CD4-positive, alpha-beta T cell treated with Interferon alpha-2 for 1 hour (primary cell): ENCODE results near the gene AP1G1.
"Not testable (repeated sequence)": the region's sequence is repeated elsewhere in the genome, so short reads cannot be mapped to it uniquely, and the experiment has no call there.

ENCODE experiments used
- DNase-seq, 2 donors: peaks; one replicate each; pipeline ENCODE4 v3.0.0-alpha.2; 2020 to 2022

The AP1G1 gene

DNA sequence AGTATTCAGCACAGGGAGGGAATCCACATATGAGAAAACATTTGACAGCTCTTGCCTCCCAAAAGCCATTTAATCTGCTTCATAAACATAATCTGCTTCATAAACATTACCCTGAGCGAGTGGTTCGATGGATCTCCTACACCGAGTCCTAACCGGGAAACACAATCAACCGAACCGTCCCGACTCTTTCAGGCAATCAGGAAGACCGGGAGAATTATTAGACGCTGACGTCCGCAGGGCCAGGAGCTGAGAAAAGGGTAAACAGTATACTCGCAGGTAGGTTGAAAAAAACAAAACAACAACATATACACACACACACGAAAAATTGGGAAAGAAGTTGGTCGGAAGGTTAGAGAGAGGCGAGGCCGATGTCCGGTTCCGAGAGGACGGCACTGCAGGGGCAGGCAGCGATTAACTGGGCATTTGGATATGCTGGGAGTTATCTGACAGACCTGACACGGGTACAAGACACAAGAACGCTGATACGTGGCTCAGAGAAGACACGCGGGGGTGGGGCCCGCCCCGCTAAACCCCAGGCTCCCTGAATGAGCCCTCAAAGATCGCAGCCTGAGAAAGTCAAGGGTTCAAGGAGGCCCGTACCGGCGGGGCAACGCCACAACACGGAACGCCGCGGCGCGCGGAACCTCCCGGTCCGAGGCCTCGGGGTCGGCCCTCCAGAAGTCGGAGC, 585 bp downstream of the AP1G1 start:
- no peak for DNase-seq

DNA sequence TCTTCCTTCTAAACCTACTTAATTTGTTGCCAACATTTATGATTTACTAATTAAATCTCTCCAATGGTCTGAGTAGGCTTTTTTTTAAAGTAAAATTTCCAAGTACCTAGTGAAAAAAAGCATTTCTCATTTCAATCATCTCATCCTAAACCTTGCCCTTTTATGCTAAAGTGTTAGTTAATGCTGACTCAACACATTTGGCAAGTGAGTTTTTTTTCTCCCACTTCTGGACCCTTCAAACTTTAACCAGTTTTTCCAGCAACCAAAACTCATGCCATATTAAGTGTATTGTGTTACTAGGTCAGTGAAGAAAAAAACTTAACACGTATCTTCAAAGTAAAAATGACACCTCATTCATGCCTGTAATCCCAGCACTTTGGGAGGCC, 5.3 kb downstream of the AP1G1 start:
- no peak for DNase-seq

DNA sequence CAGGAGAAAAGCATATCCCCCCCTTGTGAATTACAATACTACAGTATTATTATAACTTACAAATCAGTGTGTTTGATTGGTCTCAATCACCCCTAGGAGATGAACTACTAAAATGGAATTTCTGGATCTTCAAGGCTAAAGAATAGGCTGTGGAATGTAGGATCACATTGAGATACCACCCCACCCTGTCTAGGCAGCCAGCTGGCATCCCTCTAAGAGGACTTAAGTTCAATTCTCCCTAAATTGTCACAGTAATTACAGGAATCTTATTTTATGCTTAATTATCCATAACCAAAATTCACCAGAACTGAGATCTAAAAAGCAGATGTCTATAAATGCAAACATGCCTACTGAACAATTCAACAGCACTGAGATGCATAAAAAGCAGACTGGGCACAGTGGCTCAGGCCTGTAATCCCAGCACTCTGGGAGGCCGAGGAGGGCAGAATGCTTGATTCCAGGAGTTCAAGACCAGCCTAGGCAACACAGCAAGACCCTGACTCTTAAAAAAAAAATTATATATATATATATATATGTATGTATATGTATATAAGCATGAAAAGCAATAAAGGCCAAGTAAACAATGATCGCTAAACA, 12.0 kb downstream of the AP1G1 start:
- DNase-seq: no peak

DNA sequence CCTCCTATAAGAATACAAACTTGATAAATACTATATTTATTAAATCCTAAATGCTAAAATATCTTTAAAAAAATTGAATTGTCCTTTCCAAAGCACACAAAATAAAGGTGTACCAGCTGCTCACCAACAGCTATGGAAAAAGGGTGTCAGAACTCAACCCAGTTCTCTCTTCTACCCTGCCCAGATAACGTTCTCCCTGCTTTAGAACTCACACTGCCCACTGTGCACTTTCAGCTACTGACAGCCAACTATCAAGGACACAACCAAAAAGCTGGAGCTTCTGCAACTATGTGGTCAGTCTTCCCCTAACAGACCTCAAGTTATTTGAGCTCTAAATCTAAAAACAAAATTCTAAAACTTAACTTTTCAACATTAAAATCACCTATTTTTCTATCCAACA, 13.7 kb downstream of the AP1G1 start:
- no peak for DNase-seq

DNA sequence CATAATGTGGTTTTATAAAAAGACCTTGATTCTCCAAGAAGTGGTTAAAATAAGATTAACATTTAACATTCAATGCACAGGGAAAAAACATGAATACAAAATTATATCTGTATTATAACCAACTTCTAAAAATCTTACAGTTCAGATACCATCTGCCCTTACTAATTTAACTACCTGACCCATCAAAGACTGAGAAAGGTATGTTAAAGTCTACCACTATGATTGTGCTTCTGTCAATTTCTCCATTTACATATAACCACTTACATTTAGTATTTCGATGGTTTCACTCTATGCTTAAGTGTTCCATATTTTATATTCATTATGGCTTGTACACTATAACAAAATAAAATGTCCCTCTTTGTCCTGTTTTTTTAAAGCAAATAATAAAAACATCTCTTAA, 14.6 kb downstream of the AP1G1 start:
- DNase-seq: no peak

DNA sequence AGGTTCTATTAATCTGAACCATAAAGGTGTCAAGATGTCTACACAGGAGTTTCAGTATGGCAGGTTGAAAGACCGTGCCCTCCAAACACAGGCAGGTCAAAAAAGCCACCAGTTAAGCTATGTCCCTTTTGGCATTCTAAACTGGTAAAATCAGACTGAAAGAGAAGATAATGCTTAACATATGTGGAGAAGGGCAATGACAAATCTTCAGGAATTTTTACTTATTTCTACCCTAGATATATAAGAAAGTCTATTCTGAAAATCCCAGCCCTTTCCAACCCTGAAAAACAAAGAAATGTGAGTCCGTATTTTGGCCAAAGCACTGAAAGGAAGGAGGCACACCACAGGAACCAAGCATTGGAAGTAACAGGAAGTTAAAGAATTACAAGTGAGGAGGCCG, 16.5 kb downstream of the AP1G1 start:
- no peak for DNase-seq

DNA sequence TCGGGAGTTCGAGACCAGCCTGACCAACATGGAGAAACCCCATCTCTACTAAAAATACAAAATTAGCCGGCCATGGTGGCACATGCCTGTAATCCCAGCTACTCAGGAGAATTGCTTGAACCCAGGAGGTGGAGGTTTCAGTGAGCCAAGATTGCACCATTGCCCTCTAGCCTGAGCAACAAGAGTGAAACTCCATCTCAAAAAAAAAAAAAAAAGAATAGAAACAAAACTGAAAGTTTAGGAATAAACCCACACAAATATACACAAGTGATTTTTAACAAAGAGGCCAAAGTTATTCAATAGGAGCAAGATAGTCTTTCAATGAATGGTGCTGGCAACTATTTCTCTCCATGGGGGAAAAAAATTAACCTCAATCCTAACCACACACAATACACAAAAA, 18.3 kb downstream of the AP1G1 start:
- DNase-seq: not testable (repeated sequence)

DNA sequence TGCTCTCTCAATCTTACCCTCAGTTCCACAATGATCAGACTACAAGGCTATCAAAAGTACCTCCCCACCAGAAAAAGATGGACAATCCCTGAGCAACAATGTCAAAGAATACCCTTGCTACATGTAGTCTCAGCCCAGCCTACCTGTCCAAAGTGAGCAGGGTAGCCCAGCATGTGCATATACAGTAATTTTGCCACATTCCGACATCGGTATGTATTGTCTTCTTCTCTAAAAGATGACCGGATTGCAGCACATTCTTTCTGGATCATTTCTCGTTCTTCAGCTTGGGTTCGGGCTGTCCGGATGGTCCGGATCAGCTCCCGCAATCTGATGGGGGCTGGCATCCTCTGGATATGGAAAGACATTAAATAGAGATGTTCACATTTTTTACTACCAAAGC, 19.5 kb downstream of the AP1G1 start:
- DNase-seq: no peak

DNA sequence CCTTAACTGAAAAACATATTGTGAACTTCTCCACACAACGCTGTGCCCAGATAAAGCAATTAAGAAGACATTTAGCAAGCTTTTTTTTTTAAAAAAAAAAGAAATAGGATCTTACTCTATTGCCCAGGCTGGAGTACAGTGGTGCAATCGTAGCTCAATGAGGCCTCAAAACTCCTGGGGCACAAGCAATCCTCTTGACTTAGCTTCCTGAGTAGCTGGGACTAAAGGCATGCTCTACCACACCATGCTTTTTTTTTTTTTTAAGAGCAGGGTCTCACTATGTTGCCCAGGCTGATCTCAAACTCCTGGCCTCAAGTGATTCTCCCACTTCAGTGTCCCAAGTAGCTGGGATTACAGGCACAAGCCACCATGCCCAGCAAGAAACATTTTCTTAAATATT, 20.1 kb downstream of the AP1G1 start:
- no peak for DNase-seq

DNA sequence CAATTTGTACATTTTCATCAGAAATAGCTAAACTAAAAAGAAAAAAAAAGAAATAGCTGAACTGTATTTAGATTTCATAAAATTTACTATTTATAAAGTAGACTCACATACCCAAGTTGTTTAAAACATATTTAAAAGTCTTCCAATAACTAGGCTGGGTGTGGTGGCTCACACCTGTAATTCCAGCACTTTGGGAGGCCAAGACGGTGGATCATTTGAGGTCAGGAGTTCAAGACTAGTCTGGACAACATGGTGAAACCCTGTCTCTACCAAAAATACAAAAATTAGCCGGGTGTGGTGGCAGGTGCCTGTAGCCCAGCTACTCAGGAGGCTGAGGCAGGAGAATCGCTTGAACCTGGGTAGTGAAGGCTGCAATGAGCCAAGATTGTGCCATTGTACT, 23.5 kb downstream of the AP1G1 start:
- not testable (repeated sequence) for DNase-seq

DNA sequence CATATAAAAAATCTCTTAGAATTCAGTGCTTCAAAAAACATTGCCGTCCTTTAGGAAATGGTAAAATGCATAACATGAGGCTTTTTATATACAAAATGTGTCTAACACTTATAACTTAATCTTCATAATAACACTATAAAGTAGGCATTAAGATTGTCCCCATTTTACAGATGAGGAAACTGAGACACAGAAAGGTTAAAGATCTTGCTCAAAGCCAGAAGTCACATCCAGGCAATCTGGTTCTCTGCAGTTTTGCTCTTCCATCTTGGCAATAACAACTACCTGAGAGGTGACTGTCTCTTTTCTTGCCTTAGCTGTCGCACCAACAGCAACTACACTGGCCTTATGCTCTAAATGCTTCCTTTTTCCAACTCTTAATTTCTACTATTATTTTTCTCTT, 24.5 kb downstream of the AP1G1 start:
- no peak for DNase-seq

DNA sequence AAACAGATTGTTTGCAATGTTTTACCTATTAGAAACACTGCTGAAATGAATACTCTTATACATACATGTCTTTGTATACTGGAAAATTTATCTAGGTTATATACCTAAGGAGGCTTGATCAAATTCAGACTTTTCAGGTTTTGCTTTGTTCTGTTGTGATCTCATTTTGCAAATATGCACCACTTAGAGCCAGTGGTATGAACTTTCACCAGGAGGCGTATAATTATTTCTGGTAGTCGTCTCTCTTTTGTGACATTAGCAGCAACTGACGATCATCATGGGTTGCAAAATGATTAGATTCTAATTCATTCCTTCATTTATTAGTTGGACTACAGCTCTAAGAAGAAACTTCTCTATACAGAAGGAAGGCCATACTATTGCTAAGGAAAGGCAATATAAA, 26.9 kb downstream of the AP1G1 start:
- DNase-seq: no peak

DNA sequence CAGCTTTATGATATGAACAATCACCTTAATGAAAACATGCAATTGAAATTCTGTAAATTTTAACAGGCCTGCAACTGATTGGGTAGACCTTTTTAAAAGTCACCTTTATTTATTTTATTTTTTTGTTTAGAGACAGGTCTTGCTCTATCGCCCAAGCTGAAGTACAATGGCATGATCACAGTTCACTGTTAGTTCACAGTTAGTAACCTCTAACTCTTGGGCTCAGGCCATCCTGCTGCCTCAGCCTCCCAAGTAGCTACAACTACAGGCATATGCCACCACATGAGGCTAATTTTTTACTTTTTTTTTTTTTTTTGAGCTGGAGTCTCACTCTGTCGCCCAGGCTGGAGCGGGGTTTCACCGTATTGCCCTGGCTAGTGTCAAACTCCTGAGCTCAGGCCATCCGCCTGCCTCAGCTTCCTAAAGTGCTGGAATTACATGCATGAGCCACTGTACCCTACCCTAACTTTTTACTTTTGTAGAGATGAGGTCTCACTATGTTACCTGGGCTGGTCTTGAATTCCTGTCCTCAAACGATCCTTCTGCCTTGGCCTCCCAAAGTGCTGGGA, 28.0 kb downstream of the AP1G1 start:
- no peak for DNase-seq

DNA sequence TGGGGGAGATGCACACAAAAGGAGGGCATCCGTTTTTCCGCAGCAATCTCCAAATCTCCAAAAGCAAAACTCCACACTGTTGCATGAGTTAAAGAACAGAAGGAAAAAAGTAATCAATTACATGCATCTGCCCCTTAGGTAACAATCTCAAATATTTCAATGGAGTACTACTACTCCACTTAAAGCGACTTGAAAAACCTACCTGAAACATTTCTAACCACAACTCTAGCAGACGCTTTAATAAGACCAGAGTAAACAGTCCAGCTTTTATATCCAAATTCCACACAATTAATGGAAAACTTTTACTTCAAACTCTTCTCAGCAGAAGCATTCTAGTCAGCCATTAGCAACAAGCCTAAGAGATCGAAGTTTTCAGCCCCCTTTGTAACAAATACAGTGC, 29.9 kb downstream of the AP1G1 start:
- no peak for DNase-seq

DNA sequence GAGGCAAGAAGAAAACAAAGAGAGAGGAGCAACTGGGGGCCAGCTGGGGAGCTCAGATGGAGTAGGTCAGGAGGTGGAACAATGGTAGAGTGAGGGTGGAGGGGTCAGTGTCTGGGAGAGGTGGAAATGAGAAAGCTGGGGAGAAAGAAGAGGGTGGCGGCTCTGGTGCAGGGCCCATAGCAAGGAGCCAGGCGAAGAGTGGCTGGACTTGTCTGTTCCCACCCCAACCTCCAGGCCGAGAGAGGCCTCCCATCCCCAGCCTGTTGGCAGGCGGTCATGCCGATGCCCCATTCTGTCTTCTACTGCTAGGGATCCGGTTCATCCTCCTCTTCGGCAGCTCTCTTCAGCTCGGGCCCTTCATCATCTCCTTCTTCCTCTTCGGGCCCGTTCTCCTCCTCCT, 31.3 kb downstream of the AP1G1 start:
- no peak for DNase-seq

DNA sequence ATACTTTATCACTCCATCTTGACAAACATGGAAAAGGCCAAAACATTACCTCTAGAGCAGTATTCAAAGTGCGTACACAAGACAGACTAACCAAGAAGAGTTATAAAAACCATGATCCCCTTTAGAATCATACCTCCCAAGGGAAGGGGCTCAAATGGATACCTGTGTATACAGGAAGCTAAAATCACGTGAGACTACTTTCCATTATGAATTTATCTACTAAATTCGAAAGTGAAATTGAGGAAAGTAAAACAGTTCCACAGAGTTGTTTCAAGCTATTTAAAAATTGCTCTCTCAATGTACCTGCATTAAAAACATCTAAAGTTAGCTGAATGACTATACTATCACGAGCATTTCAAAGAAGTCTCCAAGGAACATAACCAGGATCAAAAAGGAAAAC, 32.7 kb downstream of the AP1G1 start:
- no peak for DNase-seq

DNA sequence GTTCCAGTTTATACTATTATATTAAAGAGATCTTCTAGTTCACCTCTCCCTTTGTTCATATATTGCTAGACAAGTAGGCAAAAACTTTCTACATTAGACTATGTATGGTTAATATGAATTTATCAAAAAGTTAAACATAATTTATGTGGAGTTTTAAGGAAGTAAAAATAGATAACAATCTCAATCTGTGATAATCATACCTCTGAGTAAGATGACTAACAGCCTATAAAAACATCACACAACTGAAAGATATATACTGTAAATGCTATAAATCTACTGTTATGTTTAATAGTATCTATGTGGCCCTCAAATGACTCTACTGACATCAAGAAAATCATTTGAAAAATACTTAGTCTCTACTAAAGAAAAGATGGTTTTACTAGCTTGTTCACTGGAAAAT, 37.1 kb downstream of the AP1G1 start:
- DNase-seq: no peak

DNA sequence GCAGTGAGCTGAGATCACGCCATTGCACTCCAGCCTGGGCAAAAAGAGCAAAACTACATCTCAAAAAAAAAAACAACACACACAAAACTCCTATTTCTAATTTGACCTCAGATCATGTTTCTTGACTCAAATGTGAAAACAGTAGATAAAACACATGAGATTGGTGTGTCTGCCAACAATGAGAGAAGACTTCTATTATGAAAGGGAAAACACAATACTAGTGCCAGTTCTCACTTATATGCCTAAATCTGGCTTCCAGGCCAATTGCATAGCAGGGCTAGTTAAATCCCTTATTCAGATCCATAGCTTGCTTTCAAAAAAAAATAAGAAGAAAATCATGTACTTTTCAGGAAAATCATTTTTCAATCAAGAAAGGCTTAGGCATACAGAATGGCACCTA, 39.4 kb downstream of the AP1G1 start:
- no peak for DNase-seq

DNA sequence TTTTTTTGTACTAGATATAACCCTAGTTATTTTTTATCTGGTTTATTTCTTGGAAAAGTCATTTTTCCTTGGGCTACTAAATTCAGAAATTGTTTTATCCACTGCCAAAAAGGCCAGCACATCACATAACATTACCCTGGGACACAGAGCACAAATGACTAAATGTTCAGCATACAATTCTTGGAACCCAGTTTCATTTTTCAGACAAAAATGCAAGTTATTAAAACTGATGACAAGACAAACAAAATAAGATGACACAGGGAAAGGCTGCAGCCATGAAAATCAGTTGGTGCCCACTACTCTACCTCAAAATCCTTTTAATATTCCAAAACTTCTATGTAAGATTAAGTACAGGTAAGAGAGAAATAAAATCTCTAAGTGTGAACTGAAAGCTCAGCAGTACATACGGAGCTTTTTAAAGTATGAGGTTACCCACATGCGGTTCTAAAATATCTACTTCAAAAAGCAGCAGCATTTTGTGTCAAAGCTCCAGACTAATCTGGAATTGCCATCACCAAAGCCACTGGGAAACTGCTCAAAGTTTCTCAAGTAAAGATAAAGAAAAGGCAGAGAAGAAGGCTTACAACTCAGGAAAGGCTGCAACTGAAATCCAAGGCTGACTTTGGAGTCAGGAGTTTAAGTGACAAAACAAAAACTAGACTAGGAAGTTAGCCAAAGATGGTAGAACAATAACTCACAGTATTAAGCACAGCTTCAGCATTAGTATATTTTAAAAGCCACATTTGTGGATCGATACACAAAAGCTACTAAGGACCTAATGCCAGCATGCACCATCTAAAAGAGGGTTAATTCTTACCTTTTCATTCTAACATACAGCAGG, 41.4 kb downstream of the AP1G1 start:
- DNase-seq: no peak

DNA sequence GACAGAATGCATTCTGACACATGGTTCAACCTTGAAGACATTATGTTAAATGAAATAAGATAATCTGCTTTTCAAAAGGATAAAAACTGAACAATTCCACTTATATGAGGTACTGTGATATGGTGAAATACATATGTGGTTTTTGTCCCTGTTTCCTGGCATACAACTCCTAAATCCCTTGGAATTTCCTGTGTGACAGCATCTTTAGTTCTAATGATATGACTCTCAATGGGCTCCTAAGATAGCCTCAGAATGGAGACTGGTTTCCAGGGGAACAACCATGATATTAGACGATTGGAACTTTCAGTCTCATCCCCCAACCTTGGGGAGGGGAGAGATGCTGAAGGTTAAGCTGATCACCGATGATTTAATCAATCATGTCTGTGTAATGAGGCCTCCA, 46.4 kb downstream of the AP1G1 start:
- no peak for DNase-seq

DNA sequence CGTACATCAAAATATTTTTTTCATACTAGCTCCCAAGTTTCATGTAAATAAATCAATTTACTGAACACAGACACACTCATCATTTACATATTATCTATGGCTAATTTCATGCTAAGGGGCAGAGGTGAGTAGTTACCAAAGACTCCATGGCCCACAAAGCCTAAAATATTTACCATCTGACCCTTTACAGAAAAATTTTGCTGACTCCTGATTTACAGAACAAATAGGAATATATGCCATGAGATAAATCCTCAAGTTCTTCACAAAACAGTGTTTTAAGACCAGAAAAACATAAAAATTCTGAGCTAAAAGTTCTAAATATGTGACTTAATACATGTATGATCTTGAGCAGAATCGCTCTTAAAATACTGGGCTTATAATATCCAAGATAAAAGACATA, 47.5 kb downstream of the AP1G1 start:
- no peak for DNase-seq

DNA sequence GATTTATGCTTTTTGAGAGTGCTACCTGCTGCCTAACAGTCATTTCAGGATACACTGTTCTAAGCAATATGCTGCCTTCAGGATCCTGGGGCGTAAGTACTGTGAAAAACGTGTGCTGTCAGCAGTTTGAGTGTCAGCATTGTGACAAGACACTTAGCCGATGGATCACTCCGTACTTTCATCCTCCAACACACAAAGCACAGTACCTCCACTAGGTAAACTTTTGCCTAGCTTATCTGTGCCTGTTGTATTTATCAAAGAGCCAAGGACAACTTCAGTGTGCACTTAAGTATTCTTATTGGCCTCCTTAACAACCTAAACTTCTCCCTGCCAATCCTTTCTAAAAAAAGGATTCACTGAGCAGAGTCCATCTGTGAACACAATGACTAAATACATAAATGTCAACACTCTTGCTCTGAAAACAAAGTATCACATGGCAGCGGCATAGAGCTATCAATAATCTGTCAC, 50.3 kb downstream of the AP1G1 start:
- DNase-seq: no peak

DNA sequence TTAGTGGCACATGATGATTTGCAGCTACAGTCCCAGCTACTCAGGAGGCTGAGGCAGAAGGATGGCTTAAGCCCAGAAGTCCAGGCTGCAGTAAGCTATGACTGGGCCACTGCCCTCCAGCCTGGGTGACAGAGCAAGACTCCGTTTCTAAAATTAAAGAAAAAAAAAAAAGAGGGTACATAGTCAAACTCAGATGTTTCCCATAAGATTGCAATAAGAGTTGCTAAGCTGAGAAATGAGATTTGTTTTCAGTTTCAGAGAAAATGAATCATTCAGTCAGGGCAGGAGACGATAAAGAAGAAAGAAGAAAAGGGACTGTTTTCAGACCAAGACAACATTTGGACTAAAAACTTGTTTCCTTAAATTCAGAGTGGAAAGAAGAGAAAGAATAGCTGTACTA, 54.0 kb downstream of the AP1G1 start:
- DNase-seq: no peak

DNA sequence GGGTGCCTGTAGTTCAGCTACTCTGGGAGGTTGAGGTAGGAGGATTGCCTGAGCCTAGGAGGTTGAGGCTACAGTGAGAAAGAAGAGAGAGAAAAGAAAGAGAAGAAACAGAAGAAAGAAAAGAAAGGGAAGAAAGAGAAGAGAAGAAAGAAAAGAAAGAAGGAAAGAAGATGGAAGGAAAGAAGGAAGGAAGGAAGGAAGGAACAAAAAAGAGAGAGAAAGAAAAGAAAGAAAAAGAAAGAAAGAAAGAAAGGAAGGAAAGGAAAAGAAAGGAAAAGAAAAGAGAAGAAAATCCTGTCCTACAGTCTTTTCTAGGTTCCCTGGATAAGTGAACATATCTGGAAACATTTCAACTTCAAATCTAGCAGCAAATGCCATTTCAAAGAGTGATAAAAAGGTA, 54.5 kb downstream of the AP1G1 start:
- DNase-seq: no peak
